Right atrium auricular region (tissue), 2 donors: ENCODE measurements around the gene EFS. TPM values are rescaled to one million over a fixed set of nuclear protein-coding genes. Genes with fewer than 3 reads are reported as not detected.
A peak's percentile ranks its signal among the peaks of the same experiment; 100 is the strongest.

Source experiments
- DNase-seq: peaks from one replicate; pipeline ENCODE4 v3.0.0-alpha.2; 2019; ENCODE audit warnings: low spot score
- H3K27ac ChIP-seq, 2 donors: fragments of 200-600 bp; sonication (generic); 1 replicate in 1 of 2; 2 replicates in 1 of 2; pipeline ENCODE4 v1.5.1; 2016 to 2019
- H3K27me3 ChIP-seq, 2 donors: fragments of 200-600 bp; sonication (generic); one replicate each; pipeline versions ENCODE4 v1.5.1 to v1.6.0; 2017 to 2019
- H3K36me3 ChIP-seq: fragments of 200-600 bp; sonication (generic); one replicate; pipeline ENCODE4 v1.5.1; 2016
- H3K4me1 ChIP-seq, 2 donors: fragments of 200-600 bp; sonication (generic); one replicate each; pipeline versions ENCODE4 v1.5.1 to v1.6.0; 2017 to 2019
- H3K4me3 ChIP-seq, 2 donors: fragments of 200-600 bp; sonication (generic); 1 replicate in 1 of 2; 2 replicates in 1 of 2; pipeline ENCODE4 v1.5.1; 2017 to 2019; ENCODE audit warnings: mild to moderate bottlenecking in 1 of 2, moderate library complexity in 1 of 2
- H3K9me3 ChIP-seq, 2 donors: fragments of 200-600 bp; sonication (generic); one replicate each; pipeline ENCODE4 v1.5.1; 2019
- CTCF ChIP-seq, 2 donors: fragments of 200-600 bp; sonication (generic); IDR thresholded peaks; one replicate each; pipeline ENCODE4 v1.5.1; 2019; ENCODE audit warnings: antibody characterized with exemption in 2 of 2
- total RNA-seq, 2 donors: library from RNA; depleted of rRNA; stranded (reverse); fragments of >200 nt; gene quantifications; one replicate each; pipeline ENCODE4 v1.1.0, GENCODE V29; 2016

The EFS gene
- total RNA-seq, result 1 to 10 TPM; 4.1 to 6.3 TPM

- Histone ChIP-seq H3K27me3 (no peaks in the 10 kb centered on the region), H3K36me3 (no peaks in the 10 kb centered on the region), H3K9me3 (no peaks in the 10 kb centered on the region), H3K4me1 (peaks cover 0 to 31% of the 10 kb centered on the region in 2 donors), H3K27ac (peak within 1 kb of the TSS; percentile 88 to 90), H3K4me3 (peak within 1 kb of the TSS; percentile 49 to 58)
- no peak for TF ChIP-seq CTCF (IDR thresholded peaks at IDR 0.05)
- DNase-seq, result no peak
Observed at GRCh38 chr14:23365036-23365731, at the start of gene EFS. TSS of gene EFS (minus strand) at chr14:23365172. CDS start at chr14:23365025, 147 bp downstream.

GRCh38 chr14:23414254-23414653, 49.3 kb upstream of the EFS start:
- H3K4me3 ChIP-seq, result no peak overlapping the region
- no peak for DNase-seq
- H3K9me3 ChIP-seq, result no peaks in the 10 kb centered on the region
- peaks cover 44% of the 10 kb centered on the region for H3K36me3 ChIP-seq
- no peaks in the 10 kb centered on the region for H3K27me3 ChIP-seq
- peak overlapping the region; percentile 84 for H3K27ac ChIP-seq
- H3K4me1 ChIP-seq, result peaks cover 0 to 3% of the 10 kb centered on the region in 2 donors
- TF ChIP-seq CTCF (IDR thresholded peaks at IDR 0.05), result no peak

- peaks cover 41% of the 10 kb centered on the region for H3K36me3 ChIP-seq
- H3K27ac ChIP-seq, result peak overlapping the region; percentile 84
- no peaks in the 10 kb centered on the region for H3K27me3 ChIP-seq
- TF ChIP-seq CTCF (IDR thresholded peaks at IDR 0.05), result no peak
- no peak for DNase-seq
- no peak overlapping the region for H3K4me3 ChIP-seq
- peaks cover 0 to 3% of the 10 kb centered on the region in 2 donors for H3K4me1 ChIP-seq
- no peaks in the 10 kb centered on the region for H3K9me3 ChIP-seq
Observed at GRCh38 chr14:23413681-23414080, 48.7 kb upstream of the EFS start.

- peaks cover 41% of the 10 kb centered on the region for H3K36me3 ChIP-seq
- no peaks in the 10 kb centered on the region for H3K27me3 ChIP-seq
- H3K4me1 ChIP-seq, result peaks cover 0 to 3% of the 10 kb centered on the region in 2 donors
- no peaks in the 10 kb centered on the region for H3K9me3 ChIP-seq
- H3K4me3 ChIP-seq, result peak overlapping the region in 1 of 2 donors; percentile 30
- H3K27ac ChIP-seq, result peak overlapping the region; percentile 84
- TF ChIP-seq CTCF (IDR thresholded peaks at IDR 0.05), result no peak
- DNase-seq, result no peak
Observed at GRCh38 chr14:23411563-23412525, 46.9 kb upstream of the EFS start.

GRCh38 chr14:23409966-23410635, 45.1 kb upstream of the EFS start:
- H3K9me3 ChIP-seq, result no peaks in the 10 kb centered on the region
- no peak for TF ChIP-seq CTCF (IDR thresholded peaks at IDR 0.05)
- peak; percentile 81 for DNase-seq
- H3K36me3 ChIP-seq, result peaks cover 42% of the 10 kb centered on the region
- H3K27me3 ChIP-seq, result no peaks in the 10 kb centered on the region
- peak overlapping the region; percentile 84 for H3K27ac ChIP-seq
- peak overlapping the region in 1 of 2 donors; percentile 30 for H3K4me3 ChIP-seq
- H3K4me1 ChIP-seq, result peaks cover 0 to 3% of the 10 kb centered on the region in 2 donors
